ENCODE measurements around the gene RNF135.

The RNF135 gene, protein sequence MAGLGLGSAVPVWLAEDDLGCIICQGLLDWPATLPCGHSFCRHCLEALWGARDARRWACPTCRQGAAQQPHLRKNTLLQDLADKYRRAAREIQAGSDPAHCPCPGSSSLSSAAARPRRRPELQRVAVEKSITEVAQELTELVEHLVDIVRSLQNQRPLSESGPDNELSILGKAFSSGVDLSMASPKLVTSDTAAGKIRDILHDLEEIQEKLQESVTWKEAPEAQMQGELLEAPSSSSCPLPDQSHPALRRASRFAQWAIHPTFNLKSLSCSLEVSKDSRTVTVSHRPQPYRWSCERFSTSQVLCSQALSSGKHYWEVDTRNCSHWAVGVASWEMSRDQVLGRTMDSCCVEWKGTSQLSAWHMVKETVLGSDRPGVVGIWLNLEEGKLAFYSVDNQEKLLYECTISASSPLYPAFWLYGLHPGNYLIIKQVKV

DNA sequence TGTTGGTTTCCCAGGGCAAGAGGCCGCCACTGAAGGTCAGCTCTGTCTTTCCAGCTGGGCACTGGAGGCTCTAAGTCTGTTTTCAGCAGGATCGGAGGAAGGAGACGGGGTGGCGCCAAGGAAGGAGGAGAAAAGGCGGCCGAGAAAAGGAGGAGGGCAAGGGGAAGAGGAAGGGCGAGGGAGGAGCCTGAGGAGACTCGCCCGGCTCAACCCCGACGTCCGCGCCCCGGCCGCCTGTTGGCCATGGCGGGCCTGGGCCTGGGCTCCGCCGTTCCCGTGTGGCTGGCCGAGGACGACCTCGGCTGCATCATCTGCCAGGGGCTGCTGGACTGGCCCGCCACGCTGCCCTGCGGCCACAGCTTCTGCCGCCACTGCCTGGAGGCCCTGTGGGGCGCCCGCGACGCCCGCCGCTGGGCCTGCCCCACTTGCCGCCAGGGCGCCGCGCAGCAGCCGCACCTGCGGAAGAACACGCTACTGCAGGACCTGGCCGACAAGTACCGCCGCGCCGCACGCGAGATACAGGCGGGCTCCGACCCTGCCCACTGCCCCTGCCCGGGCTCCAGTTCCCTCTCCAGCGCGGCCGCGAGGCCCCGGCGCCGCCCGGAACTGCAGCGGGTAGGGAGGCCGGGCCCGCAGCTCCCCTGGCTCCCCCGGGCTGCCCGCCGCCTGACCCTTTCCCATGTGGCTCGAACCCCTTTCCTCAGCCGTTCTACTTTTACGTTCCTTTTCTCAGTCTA, at the start of gene RNF135:
TSS of gene RNF135 (plus strand) at position 209 of the 737 bp plus-strand sequence. CDS start at position 244, 35 bp downstream.
- peak within 1 kb of the TSS; percentile 95 for H3K4me3 ChIP-seq (ENCODE audit: low read depth, low read length)
- no peak; the same call in 1 of the 2 replicates for TF ChIP-seq MYC (IDR thresholded peaks at IDR 0.05; ENCODE audit: low read depth, low read length)
- TF ChIP-seq, protein P1, sequence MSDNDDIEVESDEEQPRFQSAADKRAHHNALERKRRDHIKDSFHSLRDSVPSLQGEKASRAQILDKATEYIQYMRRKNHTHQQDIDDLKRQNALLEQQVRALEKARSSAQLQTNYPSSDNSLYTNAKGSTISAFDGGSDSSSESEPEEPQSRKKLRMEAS (IDR thresholded peaks at IDR 0.05; ENCODE audit: low read depth, low read length) = 0 out of 2 replicates have a peak, but pooled peaks have one; percentile 49
- peak; percentile 73 for TF ChIP-seq POLR2A (IDR thresholded peaks at IDR 0.05; ENCODE audit: extremely low read depth, insufficient read length)
- peak; percentile 90 for DNase-seq (ENCODE audit: low read depth)

DNA sequence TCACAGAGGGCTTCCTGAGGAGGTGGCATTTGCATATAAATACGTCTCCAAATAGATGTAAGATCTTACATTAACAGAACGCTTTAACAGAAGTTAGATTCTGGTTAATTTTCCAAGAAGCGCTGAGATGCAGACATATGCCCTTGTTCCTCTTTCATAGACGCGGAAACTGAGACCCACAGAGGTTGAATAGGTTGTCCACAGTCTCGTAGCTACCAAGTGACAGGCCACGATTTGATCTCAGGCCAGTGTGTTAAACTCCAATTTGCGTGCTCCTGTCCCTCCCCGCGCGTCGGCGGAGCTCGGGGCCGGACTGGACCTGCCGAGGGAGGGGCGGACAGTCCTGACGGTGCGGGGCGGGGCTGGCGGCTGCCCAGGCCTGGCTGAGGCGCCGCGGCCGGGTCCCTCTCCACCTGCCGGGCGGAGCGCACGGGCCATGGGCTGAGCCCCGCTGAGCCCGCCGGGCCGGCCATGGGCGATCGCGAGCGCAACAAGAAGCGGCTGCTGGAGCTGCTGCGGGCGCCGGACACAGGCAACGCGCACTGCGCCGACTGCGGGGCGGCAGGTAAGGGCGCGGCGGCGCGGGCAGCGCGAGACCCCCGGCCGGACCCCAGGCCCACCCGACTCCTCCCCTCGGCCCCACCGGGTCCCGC, 49.2 kb upstream of the RNF135 start, which contains the start of gene ADAP2:
TSS of gene ADAP2 (plus strand) at position 402 of the 653 bp plus-strand sequence. CDS start at position 472, 70 bp downstream.
- DNase-seq (ENCODE audit: low read depth) = peak; percentile 50
- no peak within 1 kb of the TSS for H3K4me3 ChIP-seq (ENCODE audit: low read depth, low read length)

DNA sequence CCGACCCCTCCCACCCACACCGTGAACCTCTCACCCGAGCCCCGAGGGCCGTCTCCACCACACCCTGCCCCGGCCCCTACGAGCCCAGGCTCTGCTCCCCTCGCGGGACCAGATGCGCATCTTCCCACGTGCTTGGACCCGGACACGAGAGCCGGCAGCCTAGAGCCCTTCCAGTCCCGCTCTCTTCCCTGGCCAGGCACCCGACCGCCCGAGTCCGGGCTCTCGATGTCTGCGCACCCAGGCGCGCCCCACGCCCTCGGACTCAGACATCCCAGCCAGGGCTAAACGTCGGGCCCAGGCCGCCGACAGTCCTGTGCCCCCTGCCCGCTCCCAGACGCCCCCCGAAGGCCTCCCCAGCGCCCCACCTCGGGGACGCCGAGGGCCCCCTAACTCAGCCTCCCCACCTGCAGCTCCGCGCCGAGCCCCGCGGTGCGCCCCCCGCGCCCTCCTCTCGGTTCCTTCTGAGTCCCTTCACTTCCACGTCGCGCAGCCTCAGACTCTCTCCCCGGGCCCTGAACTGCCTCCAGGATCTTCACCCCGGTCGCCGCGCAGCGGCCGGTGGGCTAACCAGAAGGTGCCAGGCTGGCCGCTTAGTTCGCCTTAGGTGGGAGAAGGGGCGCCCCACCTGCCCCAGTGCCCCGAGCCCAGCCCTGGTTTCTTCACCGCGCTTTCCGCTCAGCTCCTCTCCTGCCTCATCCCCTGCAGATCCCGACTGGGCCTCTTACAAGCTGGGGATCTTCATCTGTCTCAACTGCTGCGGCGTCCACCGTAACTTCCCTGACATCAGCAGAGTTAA, 48.4 kb upstream of the RNF135 start:
- DNase-seq (ENCODE audit: low read depth) = no peak
- TF ChIP-seq, protein P1 (IDR thresholded peaks at IDR 0.05; ENCODE audit: low read depth, low read length) = no peak
- TF ChIP-seq MYC (IDR thresholded peaks at IDR 0.05; ENCODE audit: low read depth, low read length) = no peak
- TF ChIP-seq, protein P2, sequence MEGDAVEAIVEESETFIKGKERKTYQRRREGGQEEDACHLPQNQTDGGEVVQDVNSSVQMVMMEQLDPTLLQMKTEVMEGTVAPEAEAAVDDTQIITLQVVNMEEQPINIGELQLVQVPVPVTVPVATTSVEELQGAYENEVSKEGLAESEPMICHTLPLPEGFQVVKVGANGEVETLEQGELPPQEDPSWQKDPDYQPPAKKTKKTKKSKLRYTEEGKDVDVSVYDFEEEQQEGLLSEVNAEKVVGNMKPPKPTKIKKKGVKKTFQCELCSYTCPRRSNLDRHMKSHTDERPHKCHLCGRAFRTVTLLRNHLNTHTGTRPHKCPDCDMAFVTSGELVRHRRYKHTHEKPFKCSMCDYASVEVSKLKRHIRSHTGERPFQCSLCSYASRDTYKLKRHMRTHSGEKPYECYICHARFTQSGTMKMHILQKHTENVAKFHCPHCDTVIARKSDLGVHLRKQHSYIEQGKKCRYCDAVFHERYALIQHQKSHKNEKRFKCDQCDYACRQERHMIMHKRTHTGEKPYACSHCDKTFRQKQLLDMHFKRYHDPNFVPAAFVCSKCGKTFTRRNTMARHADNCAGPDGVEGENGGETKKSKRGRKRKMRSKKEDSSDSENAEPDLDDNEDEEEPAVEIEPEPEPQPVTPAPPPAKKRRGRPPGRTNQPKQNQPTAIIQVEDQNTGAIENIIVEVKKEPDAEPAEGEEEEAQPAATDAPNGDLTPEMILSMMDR (IDR thresholded peaks at IDR 0.05; ENCODE audit: low read depth, low read length) = no peak
- TF ChIP-seq POLR2A (IDR thresholded peaks at IDR 0.05; ENCODE audit: extremely low read depth, insufficient read length) = no peak
- no peak overlapping the region for H3K4me3 ChIP-seq (ENCODE audit: low read depth, low read length)

More for the DNA sequence above, 49.2 kb upstream of the RNF135 start, which contains the start of gene ADAP2:
- TF ChIP-seq, protein P1 (IDR thresholded peaks at IDR 0.05; ENCODE audit: low read depth, low read length) = no peak
- TF ChIP-seq POLR2A (IDR thresholded peaks at IDR 0.05; ENCODE audit: extremely low read depth, insufficient read length) (no peak), MYC (IDR thresholded peaks at IDR 0.05; ENCODE audit: low read depth, low read length) (no peak)
- TF ChIP-seq, protein P2 (IDR thresholded peaks at IDR 0.05; ENCODE audit: low read depth, low read length) = no peak

DNA sequence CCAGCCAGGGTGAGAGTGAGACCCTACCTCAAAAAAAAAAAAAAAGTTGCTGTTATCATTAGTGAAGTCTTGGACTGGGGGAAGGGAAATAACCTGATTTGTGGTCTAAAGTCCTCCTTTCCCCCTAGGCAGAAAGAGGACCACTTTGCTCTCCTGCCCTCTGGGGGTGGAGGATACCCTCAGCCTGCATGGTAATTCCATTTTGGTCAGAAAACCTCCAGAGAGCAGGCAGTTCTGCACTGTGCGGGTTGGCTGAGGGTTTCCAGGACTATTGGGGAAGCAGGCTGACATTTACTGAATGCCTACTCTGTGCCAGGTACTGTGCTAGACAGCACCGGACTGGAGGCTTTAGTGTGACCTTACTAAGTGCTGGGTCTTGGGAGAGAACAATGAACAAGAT, 46.5 kb upstream of the RNF135 start:
- TF ChIP-seq POLR2A (IDR thresholded peaks at IDR 0.05; ENCODE audit: extremely low read depth, insufficient read length) = no peak

DNA sequence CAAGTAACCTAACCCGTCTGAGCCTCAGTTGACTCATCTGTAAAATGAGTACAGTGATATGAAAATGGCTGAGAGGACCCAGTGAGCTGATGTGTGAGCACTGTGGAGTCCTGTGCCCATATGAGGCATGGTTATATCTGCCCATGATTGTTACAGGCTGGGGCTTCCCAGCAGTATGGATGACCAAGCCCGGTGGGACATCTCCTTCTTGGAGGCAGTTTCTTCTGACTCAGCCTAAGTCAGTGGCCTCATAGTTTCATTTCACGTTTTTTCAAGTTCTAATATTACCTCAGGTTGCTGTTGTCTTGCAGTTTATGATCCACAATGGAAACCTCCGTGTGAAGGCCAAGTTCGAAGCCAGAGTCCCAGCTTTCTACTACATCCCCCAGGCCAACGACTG, 44.3 kb upstream of the RNF135 start:
- DNase-seq (ENCODE audit: low read depth) = no peak
- no peak overlapping the region for H3K4me3 ChIP-seq (ENCODE audit: low read depth, low read length)
- TF ChIP-seq, protein P1 (IDR thresholded peaks at IDR 0.05; ENCODE audit: low read depth, low read length) = no peak
- TF ChIP-seq, protein P2 (IDR thresholded peaks at IDR 0.05; ENCODE audit: low read depth, low read length) = no peak
- TF ChIP-seq POLR2A (IDR thresholded peaks at IDR 0.05; ENCODE audit: extremely low read depth, insufficient read length) (no peak), MYC (IDR thresholded peaks at IDR 0.05; ENCODE audit: low read depth, low read length) (no peak)

More for the DNA sequence above, 46.5 kb upstream of the RNF135 start:
- no peak for DNase-seq (ENCODE audit: low read depth)
- no peak overlapping the region for H3K4me3 ChIP-seq (ENCODE audit: low read depth, low read length)

DNA sequence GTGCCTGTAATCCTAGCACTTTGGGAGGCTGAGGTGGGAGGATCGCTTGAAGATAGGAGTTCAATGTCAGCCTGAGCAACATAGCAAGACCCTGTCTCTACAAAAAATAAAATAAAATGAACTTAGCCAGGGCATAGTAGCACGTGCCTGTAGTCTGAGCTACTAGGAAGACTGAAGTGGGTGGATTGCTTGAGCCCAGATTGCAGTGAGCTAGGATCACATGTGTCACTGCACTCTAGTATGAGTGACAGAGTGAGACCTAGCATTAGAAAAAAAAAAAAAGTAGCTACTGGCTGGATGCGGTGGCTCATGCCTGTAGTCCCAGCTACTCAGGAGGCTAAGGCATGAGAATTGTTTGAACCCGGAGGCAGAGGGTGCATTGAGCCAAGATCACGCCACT, 43.1 kb upstream of the RNF135 start:
- H3K4me3 ChIP-seq (ENCODE audit: low read depth, low read length) = no peak overlapping the region
- TF ChIP-seq POLR2A (IDR thresholded peaks at IDR 0.05; ENCODE audit: extremely low read depth, insufficient read length) (no peak), MYC (IDR thresholded peaks at IDR 0.05; ENCODE audit: low read depth, low read length) (no peak)
- TF ChIP-seq, protein P2 (IDR thresholded peaks at IDR 0.05; ENCODE audit: low read depth, low read length) = no peak
- TF ChIP-seq, protein P1 (IDR thresholded peaks at IDR 0.05; ENCODE audit: low read depth, low read length) = no peak
- no peak for DNase-seq (ENCODE audit: low read depth)
